Cardiac fibroblast (primary cell): ENCODE measurements around the gene RUFY4.

Experiments
- DNase-seq, 2 donors: peaks; one replicate each; pipeline versions ENCODE4 v3.0.0 to v3.0.0-alpha.2; 2010; ENCODE audit warnings: low read depth in 2 of 2
- H3K4me3 ChIP-seq, 2 donors: replicated peaks in 1 of 2; 1 replicate in 1 of 2; 2 replicates in 1 of 2; pipeline ENCODE4 v1.5.1; 2011; ENCODE audit warnings: low read depth in 2 of 2, low read length in 2 of 2, mild to moderate bottlenecking in 2 of 2, moderate library complexity in 1 of 2
- CTCF ChIP-seq: IDR thresholded peaks from one replicate; pipeline ENCODE4 v1.5.1; 2011; ENCODE audit warnings: low read depth, mild to moderate bottlenecking, low read length, inconsistent platforms

The RUFY4 gene

DNA sequence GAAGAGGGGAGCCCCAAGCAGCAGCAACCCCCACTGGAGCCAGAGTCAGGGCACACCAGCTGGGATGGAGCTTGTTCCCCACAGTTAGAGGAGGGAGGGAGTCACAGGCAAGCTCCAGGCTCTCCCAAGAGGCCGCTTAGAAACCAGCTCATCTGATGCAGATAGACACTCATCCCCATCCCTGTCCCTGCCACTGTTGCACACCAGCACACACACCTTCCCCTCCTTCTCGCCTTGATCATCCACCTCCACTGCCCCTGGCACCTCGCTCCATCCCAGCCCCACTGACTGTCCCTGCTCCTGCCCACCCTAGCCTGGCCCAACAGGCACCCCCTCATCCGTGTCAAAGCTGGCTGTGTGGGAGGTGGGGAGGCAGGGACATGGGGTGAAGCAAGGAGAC, 1.5 kb upstream of the RUFY4 start:
- H3K4me3 ChIP-seq = no peak overlapping the region
- no peak for TF ChIP-seq CTCF
- no peak for DNase-seq

GRCh38 chr2:218069606-218070300, 700 bp downstream of the RUFY4 start:
- DNase-seq = no peak
- no peak overlapping the region for H3K4me3 ChIP-seq
- TF ChIP-seq CTCF = no peak

DNA sequence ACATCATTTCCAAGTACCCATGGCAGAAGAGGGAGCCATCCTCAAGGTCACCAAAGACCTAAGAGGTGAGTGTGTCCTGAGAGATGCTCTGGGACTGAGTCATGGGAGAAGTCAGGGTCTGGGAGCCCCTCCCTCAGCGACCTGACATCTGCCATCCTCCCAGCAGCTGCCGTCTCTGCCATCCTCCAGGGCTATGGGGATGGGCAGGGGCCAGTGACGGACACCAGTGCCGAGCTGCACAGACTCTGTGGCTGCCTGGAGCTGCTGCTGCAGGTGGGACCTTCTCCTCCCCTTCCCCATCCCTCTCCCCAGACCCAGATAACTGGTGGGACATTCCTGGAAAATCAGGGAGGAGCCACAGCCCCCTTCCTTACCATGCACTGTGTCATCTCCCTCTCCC, 1.5 kb downstream of the RUFY4 start:
- no peak for TF ChIP-seq CTCF
- no peak for DNase-seq
- no peak overlapping the region for H3K4me3 ChIP-seq

DNA sequence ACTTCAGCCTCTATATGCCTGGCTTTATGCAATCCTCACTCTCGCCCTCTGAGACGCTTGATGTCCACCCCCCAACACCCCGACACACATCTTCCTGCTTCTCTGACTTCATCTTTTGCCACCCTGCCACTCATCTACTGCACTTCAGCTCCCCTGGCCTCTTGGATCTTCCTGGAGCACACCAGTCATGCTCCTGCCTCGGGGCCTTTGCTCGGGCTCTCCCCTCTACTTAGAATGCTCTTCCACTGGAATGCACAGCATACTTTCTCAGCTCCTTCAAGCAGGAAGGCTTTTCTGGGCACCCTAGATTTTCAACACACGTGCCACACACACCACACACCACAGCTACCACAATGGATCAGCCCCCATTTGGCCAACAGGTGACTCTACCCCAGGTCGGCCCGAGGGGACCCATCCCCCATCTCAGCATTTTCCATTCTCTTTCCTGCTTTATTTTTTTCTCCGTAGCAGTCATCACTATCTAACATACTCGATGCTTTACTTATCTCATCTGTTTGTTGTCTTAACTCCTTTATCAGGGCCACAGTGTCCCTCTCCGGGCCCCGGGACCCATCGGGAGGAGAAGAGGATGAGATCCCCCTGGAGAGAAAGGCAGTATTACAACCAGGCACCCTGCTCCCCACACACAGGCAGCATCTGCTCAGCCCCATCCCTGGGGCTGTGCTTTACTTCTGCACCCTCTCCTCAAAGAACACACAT, 2.3 kb downstream of the RUFY4 start:
- H3K4me3 ChIP-seq = no peak overlapping the region
- TF ChIP-seq CTCF = no peak
- no peak for DNase-seq

DNA sequence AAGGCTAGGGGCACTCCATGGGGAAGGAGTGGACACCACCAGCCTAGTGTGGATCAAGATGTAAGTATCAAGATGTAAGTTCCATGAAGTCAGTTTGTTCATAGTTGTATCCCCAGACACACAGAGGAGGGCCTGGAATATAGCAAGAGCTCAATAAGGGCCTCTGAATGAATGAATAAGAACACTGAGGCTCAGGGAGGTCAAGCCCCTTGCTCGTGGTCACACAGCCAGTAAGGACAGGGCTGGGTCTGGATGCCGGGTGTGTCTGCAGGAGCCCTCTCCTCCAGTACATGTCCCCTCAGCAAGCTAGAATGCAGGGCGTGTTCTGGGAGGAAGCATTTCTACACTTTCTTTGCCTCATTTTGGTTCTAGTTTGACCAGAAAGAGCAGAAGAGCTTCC, 2.9 kb downstream of the RUFY4 start:
- no peak overlapping the region for H3K4me3 ChIP-seq
- no peak for TF ChIP-seq CTCF
- DNase-seq = no peak

- DNase-seq = no peak
- no peak overlapping the region for H3K4me3 ChIP-seq
- no peak for TF ChIP-seq CTCF
Observed at GRCh38 chr2:218072478-218073024, 3.5 kb downstream of the RUFY4 start.
